H1 (cell line): ENCODE measurements around the gene SPATA4. TPM values are rescaled to one million over a fixed set of nuclear protein-coding genes. Genes with fewer than 3 reads are reported as not detected.

ENCODE experiments used
- CBX8 ChIP-seq: fragments of 300-800, 300-1000 bp; sonication (generic); IDR thresholded peaks from 2 replicates; pipeline ENCODE4 v1.7.1; 2016; ENCODE audit warnings: low read depth, low read length, borderline replicate concordance
- CHD1 ChIP-seq: IDR thresholded peaks from 2 replicates; pipeline ENCODE4 v1.6.1; 2012; ENCODE audit warnings: low read depth, low read length, improper control_type of control experiment
- CTCF ChIP-seq, 3 experiments: IDR thresholded peaks; 1 replicate in 2 of 3; 2 replicates in 1 of 3; pipeline versions ENCODE4 v1.5.1 to v1.6.1; 2011; ENCODE audit warnings: low read length in 3 of 3, mild to moderate bottlenecking in 3 of 3, inconsistent platforms in 2 of 3, low read depth in 1 of 3, moderate library complexity in 1 of 3; ENCODE audit not compliant: insufficient read depth in 1 of 3; ENCODE audit errors: control extremely low read depth in 1 of 3
- POLR2AphosphoS5 ChIP-seq: IDR thresholded peaks from 2 replicates; pipeline ENCODE4 v1.6.1; 2011; ENCODE audit warnings: low read depth, low read length
- RNF2 ChIP-seq: fragments of 200-900, 300-1000 bp; sonication (generic); IDR thresholded peaks from 2 replicates; pipeline ENCODE4 v1.7.1; 2016; ENCODE audit warnings: borderline replicate concordance, low read depth, mild to moderate bottlenecking, antibody characterized with exemption, low read length; ENCODE audit not compliant: poor library complexity, severe bottlenecking; ENCODE audit errors: missing control alignments
- SIRT6 ChIP-seq: IDR thresholded peaks from one replicate; pipeline ENCODE4 v1.7.1; 2012; ENCODE audit warnings: low read length, inconsistent platforms
- TEAD4 ChIP-seq: IDR thresholded peaks from 2 replicates; pipeline ENCODE4 v1.6.1; 2012; ENCODE audit warnings: low read depth, low read length, inconsistent platforms, mixed read lengths
- polyA plus RNA-seq, 7 experiments: library from polyadenylated mRNA; depleted of rRNA in 3 of 7; stranded (reverse) in 5 of 7; unstranded in 2 of 7; fragments of >200 nt in 5 of 7; fragments of 200-250 nt in 2 of 7; gene quantifications; 1 replicate in 5 of 7; 2 replicates in 1 of 7; 4 replicates in 1 of 7; pipeline versions ENCODE4 v1.2.1 to v1.2.3, GENCODE V29; 2011 to 2013; ENCODE audit warnings: missing spikeins in 2 of 7, mixed read lengths in 2 of 7
- total RNA-seq: library from RNA; stranded (reverse); fragmentation: NEBNext Ultra II Directional; extraction: Animal tissue kit (Norgen Biotek cat#: 25700); gene quantifications from 2 replicates; pipeline ENCODE4 v1.2.1, GENCODE V29; 2021

Gene SPATA4
- total and polyA plus RNA-seq, 2 of the 8 experiments (the other 6 are each of a cell fraction or from before 2014, with no cell fraction given): not detected

DNA sequence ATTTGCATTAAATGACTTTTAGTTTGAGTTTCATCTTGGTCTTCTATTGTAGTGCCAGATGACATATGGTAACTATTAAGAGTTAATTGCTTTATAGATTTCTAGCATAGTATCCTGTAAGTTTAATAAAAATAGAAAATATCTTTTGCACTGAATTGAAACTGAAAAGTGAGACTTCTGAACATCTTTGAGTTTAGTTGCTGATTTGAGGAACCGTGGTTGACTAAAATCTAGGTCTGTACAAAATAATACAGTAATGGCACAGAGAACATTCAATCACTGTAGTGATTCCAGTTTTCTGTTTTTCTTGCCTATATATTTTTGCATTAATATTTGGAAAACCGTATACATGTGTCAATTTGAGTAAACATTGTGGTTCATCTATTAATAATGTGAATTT is 60.7 kb downstream of the SPATA4 start (continued):
- TF ChIP-seq CTCF (IDR thresholded peaks at IDR 0.05; ENCODE audit: control extremely low read depth in 1 of 3, insufficient read depth in 1 of 3, low read depth in 1 of 3, low read length in 3 of 3) (no peak), POLR2AphosphoS5 (no peak), CBX8 (no peak), RNF2 (no peak), CHD1 (no peak), SIRT6 (no peak), TEAD4 (no peak)

Other genes with a start within 250 kb of the SPATA4 start
- gene WDR17, start 129.7 kb downstream of the SPATA4 start, total RNA-seq: 3.3 and 3.4 TPM in 2 replicates
- gene WDR17, start 129.7 kb downstream of the SPATA4 start, polyA plus RNA-seq (2011; rRNA removed): 1.4 TPM in 2 replicates
- not detected in 2 replicates for gene ASB5, start 73.6 kb upstream of the SPATA4 start, total RNA-seq
- gene ASB5, start 73.6 kb upstream of the SPATA4 start, polyA plus RNA-seq (2011; rRNA removed): 0.02 TPM in 1 of 2 replicates, not detected in the other
- gene SPCS3, start 124.4 kb upstream of the SPATA4 start, total RNA-seq: 107 and 117 TPM in 2 replicates
- gene SPCS3, start 124.4 kb upstream of the SPATA4 start, polyA plus RNA-seq (2011; rRNA removed): 12.5 and 18.4 TPM in 2 replicates